GM21737 (cell line): ENCODE results near the gene ATP6V0C.

Experiments
- ATAC-seq: cut with Tn5 transposase; IDR thresholded peaks from one replicate; pipeline ENCODE4 v1.9.1; 2021; ENCODE audit warnings: mild to moderate bottlenecking, moderate library complexity; ENCODE audit not compliant: unreplicated experiment

ATP6V0C gene

GRCh38 chr16:2508722-2509400 is 4.9 kb upstream of the ATP6V0C start:
- ATAC-seq, result no peak

GRCh38 chr16:2511128-2511800 is 2.5 kb upstream of the ATP6V0C start:
- ATAC-seq, result no peak

- ATAC-seq, result no peak
Measured at GRCh38 chr16:2511996-2512734, 1.6 kb upstream of the ATP6V0C start.

GRCh38 chr16:2512735-2513404 is 882 bp upstream of the ATP6V0C start:
- ATAC-seq, result no peak

- ATAC-seq, result no peak
Measured at GRCh38 chr16:2514333-2515179, 804 bp downstream of the ATP6V0C start.

GRCh38 chr16:2515180-2515851 is 1.6 kb downstream of the ATP6V0C start:
- ATAC-seq, result no peak

- no peak for ATAC-seq
Measured at GRCh38 chr16:2516391-2517240, 2.9 kb downstream of the ATP6V0C start.

GRCh38 chr16:2517954-2518605 is 4.3 kb downstream of the ATP6V0C start:
- ATAC-seq, result no peak

GRCh38 chr16:2518823-2519710 is 5.3 kb downstream of the ATP6V0C start:
- ATAC-seq, result no peak

GRCh38 chr16:2519711-2520080 is 5.9 kb downstream of the ATP6V0C start:
- no peak for ATAC-seq

- ATAC-seq, result peak; percentile 35
Measured at GRCh38 chr16:2520097-2520783, 6.5 kb downstream of the ATP6V0C start, which contains the start of gene AMDHD2. TSS of gene AMDHD2 (plus strand) at chr16:2520371. CDS start at chr16:2520459, 88 bp downstream.

GRCh38 chr16:2520784-2521531 is 7.2 kb downstream of the ATP6V0C start:
- no peak for ATAC-seq

GRCh38 chr16:2523801-2524231 is 10.1 kb downstream of the ATP6V0C start:
- no peak for ATAC-seq

GRCh38 chr16:2524339-2524938 is 10.7 kb downstream of the ATP6V0C start:
- ATAC-seq, result no peak

GRCh38 chr16:2526135-2526534 is 12.4 kb downstream of the ATP6V0C start:
- ATAC-seq, result no peak
